Measurements from ENCODE around the gene MASP2.
"Not testable (repeated sequence)": the region's sequence is repeated elsewhere in the genome, so short reads cannot be mapped to it uniquely, and the experiment has no call there.

Gene MASP2

DNA sequence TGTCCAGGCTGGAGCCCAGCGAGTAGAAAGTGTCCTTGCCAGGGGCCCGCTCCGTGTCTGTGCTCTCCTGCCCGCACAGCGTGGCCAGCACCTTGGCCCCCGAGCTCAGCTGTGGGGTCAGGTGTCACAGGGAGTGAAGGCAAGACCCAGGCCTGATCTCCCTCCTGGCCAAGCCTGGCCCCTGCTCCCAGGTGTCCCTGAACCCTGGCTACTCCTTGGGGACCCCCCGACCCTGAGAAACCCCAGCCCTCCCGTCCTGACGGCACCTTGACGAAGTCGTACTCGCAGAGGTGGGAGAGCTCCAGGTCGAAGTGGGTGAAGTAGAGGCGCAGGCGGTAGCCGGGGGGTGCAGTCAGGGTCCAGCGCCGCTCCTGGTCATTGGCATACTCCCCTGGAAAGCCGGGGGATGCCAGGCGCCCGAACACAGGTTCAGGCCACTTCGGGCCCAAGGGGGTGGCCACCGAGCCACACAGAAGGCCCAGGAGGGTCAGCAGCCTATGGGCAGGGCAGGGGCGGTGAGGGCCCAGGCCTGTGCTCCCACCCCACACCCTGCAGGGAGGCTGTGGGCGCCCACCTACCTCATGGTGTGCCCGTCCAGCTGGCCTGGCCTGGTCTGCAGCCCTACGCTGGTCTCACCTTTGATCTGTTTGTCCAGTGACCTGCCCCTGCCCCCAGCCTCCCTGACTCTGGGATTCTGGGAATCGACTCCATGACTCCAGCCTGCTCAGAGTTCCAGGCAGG, at the start of gene MASP2:
MASP2 (minus strand) TSS at position 615 of the 741 bp plus-strand sequence; CDS start at position 583, 32 bp downstream.
- no peak for DNase-seq (ENCODE audit: low read depth in 2 of 2)

DNA sequence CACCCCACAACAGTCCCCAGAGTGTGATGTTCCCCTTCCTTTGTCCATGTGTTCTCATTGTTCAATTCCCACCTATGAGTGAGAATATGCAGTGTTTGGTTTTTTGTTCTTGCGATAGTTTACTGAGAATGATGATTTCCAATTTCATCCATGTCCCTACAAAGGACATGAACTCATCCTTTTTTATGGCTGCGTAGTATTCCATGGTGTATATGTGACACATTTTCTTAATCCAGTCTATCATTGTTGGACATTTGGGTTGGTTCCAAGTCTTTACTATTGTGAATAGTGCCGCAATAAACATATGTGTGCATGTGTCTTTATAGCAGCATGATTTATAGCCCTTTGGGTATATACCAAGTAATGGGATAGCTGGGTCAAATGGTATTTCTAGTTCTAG, 36.7 kb upstream of the MASP2 start:
- not testable (repeated sequence) for DNase-seq (ENCODE audit: low read depth in 2 of 2)

DNA sequence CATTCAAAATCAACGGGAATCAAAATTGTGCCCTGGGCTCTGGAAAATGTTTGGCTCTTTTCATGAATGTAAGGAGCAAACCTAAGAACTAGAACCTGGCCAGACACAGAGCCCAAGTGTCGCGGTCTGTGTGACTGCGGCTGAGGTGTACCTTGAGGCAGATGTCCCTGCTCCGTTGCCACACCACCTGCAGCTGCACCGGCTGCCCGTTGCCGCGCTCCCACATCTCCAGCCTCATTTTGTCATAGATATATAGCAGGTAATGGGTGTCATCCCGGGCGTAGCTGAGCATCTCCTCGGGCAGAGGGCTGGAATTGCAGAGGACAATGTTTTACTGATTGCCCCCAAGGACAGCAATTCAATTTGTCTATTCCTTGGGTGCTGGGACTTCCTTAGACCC, 33.9 kb upstream of the MASP2 start:
- no peak for DNase-seq (ENCODE audit: low read depth in 2 of 2)

DNA sequence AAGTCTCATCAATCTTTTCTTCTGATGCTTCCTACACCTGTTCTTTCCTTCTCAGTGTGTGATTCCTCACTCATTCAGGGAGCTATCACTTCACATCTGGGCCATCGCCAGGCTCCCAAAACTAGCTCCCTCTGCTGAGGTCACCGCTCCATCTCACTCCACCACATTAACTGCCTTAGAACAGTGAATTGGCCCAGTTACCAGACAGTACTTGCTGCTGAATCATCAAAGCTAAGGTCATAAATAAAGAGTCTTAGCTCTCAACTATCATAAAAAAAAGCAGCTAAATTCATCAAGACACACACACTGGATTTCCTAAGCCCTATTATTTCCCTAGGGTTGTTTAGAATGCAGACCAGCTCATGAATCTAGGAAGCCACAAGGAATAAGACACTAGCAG, 31.6 kb upstream of the MASP2 start:
- no peak for DNase-seq (ENCODE audit: low read depth in 2 of 2)

DNA sequence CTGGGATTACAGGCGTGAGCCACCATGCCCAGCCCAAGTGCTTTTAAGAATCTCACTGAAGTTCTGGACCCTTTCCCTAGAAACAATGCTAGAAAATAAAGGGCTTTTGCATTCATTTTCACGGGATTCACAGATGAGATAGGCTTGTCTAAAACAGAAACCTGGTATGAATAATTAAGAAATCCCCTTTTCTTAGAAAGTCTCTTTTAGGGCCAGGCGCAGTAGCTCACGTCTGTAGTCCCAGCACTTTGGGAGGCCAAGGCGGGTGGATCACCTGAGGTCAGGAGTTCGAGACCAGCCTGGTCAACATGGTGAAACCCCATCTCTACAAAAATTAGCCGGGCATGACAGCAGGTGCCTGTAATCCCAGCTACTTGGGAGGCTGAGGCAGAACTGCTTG, 26.4 kb upstream of the MASP2 start:
- DNase-seq (ENCODE audit: low read depth in 2 of 2) = not testable (repeated sequence)

DNA sequence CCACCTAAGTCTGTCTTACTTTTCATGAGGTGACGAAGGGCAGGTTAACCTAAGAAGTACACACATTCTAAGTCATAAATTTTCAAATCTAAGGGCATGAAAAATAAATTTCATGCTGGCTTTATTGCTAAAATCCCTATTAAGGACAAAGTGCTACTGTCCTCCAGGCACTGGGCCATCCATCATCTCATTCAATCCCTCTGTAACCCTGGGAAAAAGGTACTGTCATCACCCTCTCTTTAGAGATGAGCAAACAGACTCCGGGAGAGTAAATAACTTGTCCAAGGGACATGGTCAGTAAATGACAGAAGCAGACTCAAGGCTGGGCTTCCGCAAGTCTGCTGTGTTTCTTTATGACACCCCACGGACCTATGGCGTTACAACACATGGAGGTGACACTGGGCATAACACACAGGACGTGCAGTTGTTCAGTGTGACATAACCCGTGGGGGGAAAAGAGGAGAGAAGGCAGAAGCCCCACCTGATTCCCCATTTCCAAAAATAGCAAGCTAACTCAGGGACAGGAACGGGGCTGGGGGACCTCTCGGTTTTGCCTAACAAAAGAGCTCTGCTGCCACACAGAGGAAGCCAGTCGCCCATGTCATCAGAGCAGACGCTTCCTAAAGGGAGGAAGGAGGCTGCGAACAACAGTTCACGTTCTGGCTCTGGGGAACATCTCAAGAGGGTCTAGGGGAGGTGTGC, 25.3 kb upstream of the MASP2 start:
- DNase-seq (ENCODE audit: low read depth in 2 of 2) = no peak

DNA sequence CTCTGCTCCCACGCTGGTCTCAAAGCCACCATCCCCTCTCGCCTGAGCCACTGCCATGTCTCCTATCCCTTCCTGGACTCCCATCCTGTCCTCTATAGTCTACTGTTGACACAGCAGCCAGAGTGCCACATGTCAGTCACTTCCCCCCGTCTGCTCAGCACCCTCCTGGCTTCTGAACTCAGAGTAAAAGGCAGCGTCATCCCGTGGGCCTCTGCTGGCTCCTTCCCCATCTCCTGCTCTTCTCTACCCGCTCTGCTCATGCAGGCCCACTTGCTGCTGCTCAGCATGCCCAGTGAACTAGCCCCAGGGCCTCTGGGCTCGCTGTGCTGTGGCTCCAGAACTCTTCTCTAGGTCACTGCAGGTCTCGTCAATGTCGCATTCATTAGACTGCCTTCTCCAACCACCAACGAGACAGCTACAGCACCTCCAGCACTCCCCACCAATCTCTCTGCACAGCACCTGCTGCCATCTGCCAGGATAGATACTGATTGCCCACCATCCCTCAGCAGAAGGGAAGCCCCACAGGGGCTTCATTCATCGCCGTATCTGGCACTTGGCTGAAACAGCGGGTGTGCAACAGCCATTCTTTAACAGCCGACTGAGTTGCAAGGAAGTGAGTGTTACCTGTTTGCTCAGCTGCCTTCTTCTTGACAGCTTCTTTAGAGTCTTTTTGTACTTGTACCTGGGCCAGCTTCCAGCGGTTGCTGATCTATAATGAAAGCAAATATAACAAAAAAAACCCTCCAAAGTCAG, 24.6 kb upstream of the MASP2 start:
- no peak for DNase-seq (ENCODE audit: low read depth in 2 of 2)

DNA sequence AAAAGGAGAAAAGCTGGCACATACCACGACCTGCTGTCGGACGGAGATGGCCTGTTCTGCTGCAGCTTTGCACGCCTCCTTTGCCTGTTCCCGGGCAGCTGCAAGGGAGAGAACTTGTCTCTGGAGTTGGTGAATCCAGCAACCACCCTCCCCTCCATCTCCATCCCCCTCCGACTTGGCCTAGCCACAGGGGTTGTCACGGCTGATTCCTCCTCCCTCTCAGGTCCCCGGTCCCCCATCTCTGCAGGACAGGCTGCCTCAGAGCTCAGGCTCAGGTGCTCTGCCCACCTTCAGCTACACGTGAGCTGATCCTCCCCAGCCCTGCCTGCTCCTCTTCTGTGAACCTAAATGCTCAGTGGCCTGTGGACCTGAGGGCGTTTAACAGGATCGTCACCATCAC, 23.8 kb upstream of the MASP2 start:
- DNase-seq (ENCODE audit: low read depth in 2 of 2) = no peak

DNA sequence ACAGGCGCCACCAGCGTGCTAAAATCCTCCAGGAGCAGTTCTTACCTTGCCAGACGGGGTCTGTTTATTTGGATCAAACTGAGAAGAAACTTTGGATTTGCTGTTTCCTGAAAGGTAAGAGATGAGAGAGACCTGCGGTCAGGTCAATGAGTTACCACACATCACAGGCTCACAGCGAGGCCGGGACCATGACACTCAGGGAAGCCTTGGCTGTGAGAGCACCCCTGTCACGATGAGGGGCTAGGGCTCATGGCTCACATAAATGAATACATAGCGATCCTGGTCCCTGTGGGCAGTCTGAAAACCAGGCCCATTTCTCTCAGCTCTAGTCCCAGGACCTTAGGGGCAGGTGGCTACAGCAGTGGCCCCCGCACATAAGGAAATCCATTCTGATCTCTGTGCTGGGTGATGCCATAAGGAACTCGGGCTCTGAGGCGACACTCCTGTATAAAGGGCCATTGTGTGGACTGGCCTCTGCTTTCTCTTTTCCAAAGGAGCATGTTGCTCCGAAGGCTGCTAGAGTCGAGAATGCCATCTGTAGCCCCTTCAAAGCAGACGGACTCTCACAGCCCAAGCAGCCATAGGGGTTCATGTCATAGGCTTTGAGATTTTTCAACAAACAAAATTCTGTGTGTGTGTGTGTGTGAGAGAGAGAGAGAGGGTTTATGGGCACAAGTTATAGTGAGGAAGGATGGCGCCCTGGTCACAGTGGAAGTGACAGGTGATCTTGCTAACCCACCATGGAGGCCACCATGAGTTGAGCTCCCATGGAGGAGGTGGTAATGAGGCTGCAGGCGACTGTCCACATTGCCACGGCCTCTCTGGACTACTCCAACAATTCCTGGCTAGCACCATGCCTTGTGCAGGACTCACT, 21.8 kb upstream of the MASP2 start:
- DNase-seq (ENCODE audit: low read depth in 2 of 2) = no peak

DNA sequence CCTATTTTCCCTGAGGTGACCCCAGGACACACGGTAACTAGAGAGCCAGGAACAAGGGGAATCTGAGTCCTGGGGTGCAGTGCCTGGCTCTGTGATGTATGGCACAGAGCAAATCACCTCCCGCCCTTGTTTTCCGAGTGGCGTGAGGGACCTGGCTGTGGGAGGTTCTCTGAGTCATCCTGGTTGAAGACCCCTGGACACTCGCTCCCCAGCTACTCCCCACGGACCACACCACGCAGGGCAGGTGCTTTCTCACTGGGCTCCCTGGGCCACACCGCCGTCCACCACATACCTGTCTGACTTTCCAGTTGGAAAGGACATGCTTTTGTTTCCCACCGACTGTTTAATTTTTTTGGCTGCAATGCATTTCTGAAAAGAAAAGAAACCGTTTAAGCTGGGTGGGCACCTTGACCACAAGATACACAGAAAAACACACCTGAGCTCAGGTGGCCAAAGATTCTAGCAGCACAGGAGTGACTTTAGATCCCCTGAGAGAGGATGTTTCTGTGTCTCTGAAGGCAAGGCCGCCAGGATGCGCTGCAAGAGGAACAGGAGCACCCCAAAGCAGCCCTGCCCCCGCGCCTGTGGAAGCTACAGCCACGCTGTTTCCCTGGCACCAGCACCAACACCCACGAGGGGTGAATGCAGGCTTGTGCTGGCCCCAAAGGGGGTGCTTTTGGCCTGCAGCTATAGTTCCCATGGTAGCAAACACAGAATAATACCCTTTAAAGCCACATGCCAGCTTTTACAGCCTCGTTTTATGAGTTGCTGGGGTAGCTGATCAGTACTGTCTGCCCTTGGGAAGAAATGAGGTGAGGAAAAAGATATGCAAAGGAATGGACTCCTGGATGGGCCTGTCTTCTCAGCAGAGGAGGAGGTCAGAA, 20.9 kb upstream of the MASP2 start:
- DNase-seq (ENCODE audit: low read depth in 2 of 2) = no peak

DNA sequence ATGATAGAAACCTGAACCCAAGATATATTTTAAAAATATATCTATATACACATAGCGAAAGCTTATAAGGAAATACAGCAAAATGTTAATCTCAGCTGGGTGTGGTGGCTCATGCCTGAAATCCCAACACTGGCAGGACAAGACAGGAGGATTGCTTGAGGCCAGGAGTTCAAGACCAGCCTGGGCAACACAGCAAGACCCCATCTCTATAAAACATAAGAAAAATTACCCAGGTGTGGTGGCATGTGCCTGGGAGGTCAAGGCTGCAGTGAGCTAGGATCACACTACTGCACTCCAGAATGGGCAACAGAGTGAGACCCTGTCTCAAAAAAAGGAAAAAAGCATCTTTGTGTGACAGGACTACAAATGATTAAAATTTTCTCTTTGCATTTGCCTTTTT, 18.8 kb upstream of the MASP2 start:
- DNase-seq (ENCODE audit: low read depth in 2 of 2) = no peak

DNA sequence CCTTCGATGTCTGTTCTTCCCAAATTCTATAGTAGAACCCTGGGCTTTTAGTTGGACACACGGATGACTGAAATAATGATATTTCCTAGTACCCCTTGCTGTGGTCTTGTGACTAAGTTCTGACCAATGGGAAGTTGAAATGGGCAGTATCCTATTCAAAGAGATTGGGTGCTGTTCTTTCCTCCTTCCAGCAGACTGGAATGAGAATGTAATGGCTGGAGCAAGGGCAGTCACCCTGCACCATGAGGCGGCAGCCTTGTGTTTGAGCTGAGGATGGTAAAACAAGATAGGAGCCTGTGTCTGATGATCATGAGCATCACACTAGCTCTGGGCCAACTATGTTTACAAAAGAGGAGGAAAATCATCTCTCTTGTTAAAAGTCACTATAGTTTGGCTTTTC, 17.9 kb upstream of the MASP2 start:
- DNase-seq (ENCODE audit: low read depth in 2 of 2) = no peak

DNA sequence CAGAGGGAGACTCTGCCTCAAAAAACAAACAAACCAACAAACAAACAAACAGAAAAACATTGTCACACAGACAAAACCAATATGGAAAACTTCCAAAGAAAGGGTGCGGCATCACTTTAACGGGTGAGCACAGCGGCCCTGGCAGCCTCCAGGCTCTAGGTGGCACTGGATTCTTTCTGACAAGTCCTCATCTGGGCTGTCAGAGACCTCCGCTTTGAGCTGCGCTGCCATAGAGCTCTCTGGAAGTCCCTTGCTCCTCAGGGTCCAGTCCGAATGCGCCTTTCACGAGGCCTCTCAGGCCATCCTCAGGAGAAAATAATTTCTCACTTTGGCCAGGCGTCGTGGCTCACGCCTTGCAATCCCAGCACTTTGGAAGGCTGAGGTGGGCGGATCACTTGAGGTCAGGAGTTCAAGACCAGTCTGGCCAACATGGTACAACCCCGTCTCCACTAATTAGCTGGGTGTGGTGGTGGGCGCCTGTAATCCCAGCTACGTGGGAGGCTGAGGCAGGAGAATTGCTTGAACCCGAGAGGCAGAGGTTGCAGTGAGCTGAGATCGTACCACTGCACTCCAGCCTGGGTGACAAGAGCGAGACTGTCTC, 17.0 kb upstream of the MASP2 start:
- DNase-seq (ENCODE audit: low read depth in 2 of 2) = not testable (repeated sequence)

DNA sequence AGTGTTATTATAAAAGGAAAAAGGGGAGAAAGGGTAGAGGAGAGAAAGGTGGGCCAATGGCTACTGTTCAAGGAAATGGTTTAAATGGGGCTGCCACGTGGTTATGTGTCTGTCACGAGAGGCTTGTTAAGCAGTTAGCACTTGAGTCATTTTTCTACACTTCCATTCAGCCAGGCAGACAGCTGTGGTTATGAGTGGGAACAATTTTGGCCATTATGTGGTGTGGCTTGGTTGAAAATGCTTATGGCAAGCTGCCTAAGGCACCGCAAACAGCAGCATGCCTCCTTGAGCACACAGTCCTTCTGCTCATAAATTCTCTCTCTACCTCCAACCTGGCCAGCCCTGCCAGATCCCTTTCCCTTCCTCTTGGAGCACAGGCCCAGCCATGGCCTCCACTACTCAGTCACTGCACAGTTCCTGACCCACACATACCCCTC, 15.9 kb upstream of the MASP2 start:
- no peak for DNase-seq (ENCODE audit: low read depth in 2 of 2)

DNA sequence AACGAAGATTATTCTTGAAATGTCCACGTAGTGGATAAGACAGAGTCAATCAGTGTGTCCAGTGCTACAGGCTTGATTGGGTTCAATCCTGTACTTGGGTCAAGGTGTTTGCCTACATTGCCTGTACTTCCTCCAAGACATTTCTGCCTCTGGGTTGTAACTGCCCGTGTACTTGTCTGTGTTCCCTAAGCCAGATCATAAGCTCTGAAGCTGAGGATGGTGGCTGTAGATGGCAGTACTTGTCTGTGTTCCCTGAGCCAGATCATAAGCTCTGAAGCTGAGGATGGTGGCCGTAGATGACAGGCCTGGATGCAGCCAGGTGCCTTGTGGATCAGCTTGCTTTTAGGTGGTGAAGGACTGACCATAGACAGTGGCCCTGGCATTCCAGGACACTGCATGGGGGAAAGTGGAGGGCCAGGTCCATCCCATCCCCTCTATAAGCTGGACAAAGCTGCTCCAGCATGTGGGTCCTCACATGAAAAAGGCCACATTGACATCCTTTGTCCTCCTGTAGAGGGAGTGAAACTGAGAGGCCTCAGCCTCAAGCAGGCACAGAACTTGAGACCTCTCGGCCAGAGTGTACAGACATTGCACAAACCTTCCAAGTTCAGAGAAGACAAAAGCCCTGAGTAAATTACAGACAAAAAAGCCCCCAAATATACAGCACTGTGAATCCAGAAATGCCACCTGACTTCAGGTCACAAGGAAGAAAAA, 14.8 kb upstream of the MASP2 start:
- no peak for DNase-seq (ENCODE audit: low read depth in 2 of 2)

DNA sequence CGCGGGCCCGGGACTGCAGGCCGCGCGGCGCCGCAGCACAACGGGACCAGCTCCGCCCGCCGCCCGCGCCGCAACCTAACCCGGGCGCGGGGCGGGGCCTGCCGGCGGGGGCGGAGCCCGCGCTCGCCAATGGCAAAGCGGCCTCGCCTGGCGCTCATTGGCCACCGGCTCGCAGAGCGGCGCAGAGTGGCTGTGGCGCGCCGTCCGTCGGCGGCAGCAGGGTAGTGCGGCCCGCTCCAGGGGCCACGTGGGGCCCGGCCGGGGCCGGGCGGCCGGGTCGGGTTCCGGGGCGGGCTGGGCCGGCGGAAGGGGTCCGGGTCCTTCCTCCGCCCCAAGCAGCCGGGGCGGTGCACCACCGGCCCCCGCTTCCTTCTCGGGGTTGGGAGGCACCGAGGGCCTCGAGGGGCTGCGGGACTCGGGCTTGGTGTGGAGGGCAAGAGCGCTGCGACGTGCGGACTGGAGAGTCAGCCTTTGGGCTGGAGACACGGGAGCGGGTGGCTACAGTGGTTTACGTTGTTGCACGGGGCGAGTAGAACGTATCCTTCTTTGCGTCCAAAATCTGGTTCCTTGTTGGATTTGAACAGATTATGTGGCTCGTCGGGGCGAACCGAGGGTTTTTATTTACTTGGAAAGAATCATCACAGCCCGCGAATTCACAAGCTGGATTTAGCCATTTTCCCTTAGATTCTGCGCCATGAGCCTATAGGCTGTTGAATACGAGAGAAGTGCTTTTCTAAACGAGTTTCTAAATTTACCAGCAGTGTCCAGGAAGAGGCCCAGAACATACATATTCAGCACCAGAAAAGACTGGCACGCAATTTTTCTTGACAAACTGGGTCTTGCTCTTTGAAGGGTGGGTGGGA, 13.2 kb upstream of the MASP2 start, which contains the start of gene SRM:
SRM (minus strand) TSS at position 51 of the 863 bp plus-strand sequence. CDS start 75 bp downstream, outside the sequence.
- peak; percentile 77 to 89 for DNase-seq (ENCODE audit: low read depth in 2 of 2)

DNA sequence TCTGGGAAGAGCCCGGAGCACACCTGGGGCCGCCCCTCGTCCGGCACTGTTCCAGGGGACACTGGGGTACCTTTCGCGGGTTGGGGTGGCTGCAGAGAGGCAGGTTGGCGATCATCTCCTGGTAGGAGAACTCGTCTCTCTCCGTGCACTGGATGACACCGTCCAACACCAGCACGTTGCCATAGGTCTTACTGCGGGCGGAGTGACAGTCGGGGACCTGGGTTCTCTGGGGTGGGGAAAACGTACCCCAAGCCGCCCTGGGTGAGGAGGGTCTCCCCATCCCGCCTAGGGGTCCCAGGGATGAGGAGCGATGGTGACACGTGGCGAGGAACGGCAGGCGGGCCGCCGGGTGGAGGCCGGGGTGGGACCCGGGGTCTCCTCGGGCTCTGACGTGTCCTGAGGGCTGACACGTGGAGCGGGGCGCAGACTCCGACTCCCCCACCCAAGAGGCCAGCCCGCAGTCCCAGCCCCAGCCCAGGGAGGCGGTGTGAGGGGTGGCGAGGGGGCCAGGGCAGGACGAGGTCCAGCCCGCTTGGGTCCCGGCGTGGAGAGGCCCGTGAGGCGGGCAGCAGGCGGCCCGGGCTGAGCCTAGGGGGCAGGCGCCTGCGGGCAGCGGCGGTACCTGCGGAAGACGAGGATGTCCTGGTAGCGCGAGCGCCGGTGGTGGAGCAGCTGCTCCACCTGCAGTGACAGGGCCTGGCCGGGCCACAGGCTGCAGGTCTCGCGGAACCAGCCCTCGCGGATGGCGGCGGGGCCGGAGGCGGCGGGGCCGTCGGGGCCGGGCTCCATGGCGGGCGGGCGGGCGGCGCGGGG, 12.3 kb upstream of the MASP2 start:
- peak in 1 of 2 donors; percentile 40 for DNase-seq (ENCODE audit: low read depth in 2 of 2)

Measured in stimulated activated CD8-positive, alpha-beta memory T cell treated with anti-CD3 and anti-CD28 coated beads, Interleukin-15, amount 100 ng/mL, for 4 hours (primary cell).